Measurements from ENCODE around the gene ATG3. TPM values are rescaled to one million over a fixed set of nuclear protein-coding genes. Genes with fewer than 3 reads are reported as not detected.

Gene ATG3
- total RNA-seq: 10 to 100 TPM; 25.1 to 47.9 (median 44.6) TPM

- peak within 1 kb of the TSS; percentile 94 to 98 for H3K27ac ChIP-seq
- peak in 1 of 4 experiments; percentile 14 for TF ChIP-seq CTCF (IDR thresholded peaks at IDR 0.05)
- peak; percentile 54 to 80 for TF ChIP-seq POLR2A (IDR thresholded peaks at IDR 0.05)
- intact Hi-C loops (cut with DNase I; ENCODE audit: low total_unique reads): no loop called here
- no peaks in the 10 kb centered on the region for H3K27me3 ChIP-seq
- DNase-seq: peak; percentile 98 to 99
- H3K4me1 ChIP-seq: peaks cover 0 to 8% of the 10 kb centered on the region in 2 donors
- H3K9me3 ChIP-seq: no peaks in the 10 kb centered on the region
- no peaks in the 10 kb centered on the region for H3K36me3 ChIP-seq
- peak within 1 kb of the TSS; percentile 76 to 89 for H3K4me3 ChIP-seq
These were observed at the start of gene ATG3, which contains the start of gene SLC35A5 for GRCh38 chr3:112561734-112562529. TSS of gene ATG3 (minus strand) at chr3:112561962. CDS start at chr3:112561528, 434 bp downstream. TSS of gene SLC35A5 (plus strand) at chr3:112562045. CDS start at chr3:112563404, 1,359 bp downstream.

GRCh38 chr3:112610121-112610520 lies 48.4 kb upstream of the ATG3 start:
- Histone ChIP-seq H3K27me3 (no peaks in the 10 kb centered on the region), H3K27ac (no peak overlapping the region), H3K4me3 (no peak overlapping the region), H3K4me1 (no peaks in the 10 kb centered on the region), H3K36me3 (no peaks in the 10 kb centered on the region), H3K9me3 (no peaks in the 10 kb centered on the region)
- no peak for TF ChIP-seq POLR2A (IDR thresholded peaks at IDR 0.05)
- no peak for TF ChIP-seq CTCF (IDR thresholded peaks at IDR 0.05)
- DNase-seq: no peak
- intact Hi-C loops (cut with DNase I; ENCODE audit: low total_unique reads): no loop called here

- Histone ChIP-seq H3K36me3 (no peaks in the 10 kb centered on the region), H3K27ac (no peak overlapping the region)
- intact Hi-C loops (cut with DNase I; ENCODE audit: low total_unique reads): no loop called here
These were observed 46.1 kb upstream of the ATG3 start for GRCh38 chr3:112607863-112608262.

GRCh38 chr3:112606098-112606497 lies 44.3 kb upstream of the ATG3 start:
- no peaks in the 10 kb centered on the region for H3K9me3 ChIP-seq
- TF ChIP-seq CTCF (IDR thresholded peaks at IDR 0.05) (no peak), POLR2A (IDR thresholded peaks at IDR 0.05) (no peak)
- H3K4me3 ChIP-seq: no peak overlapping the region
- no peaks in the 10 kb centered on the region for H3K36me3 ChIP-seq
- no peak overlapping the region for H3K27ac ChIP-seq
- H3K4me1 ChIP-seq: no peaks in the 10 kb centered on the region
- intact Hi-C loops (cut with DNase I; ENCODE audit: low total_unique reads): no loop called here
- H3K27me3 ChIP-seq: no peaks in the 10 kb centered on the region
- DNase-seq: no peak

More at GRCh38 chr3:112607863-112608262, 46.1 kb upstream of the ATG3 start:
- H3K27me3 ChIP-seq: no peaks in the 10 kb centered on the region
- no peak for DNase-seq
- no peaks in the 10 kb centered on the region for H3K9me3 ChIP-seq
- no peaks in the 10 kb centered on the region for H3K4me1 ChIP-seq
- no peak overlapping the region for H3K4me3 ChIP-seq
- no peak for TF ChIP-seq POLR2A (IDR thresholded peaks at IDR 0.05)
- no peak for TF ChIP-seq CTCF (IDR thresholded peaks at IDR 0.05)

- intact Hi-C loops (cut with DNase I; ENCODE audit: low total_unique reads): no loop called here
- TF ChIP-seq POLR2A (IDR thresholded peaks at IDR 0.05) (no peak), CTCF (IDR thresholded peaks at IDR 0.05) (no peak)
- H3K27ac ChIP-seq: peak overlapping the region in 1 of 2 donors; percentile 20
These were observed 43.5 kb upstream of the ATG3 start for GRCh38 chr3:112605285-112605684.

More at GRCh38 chr3:112605285-112605684, 43.5 kb upstream of the ATG3 start:
- Histone ChIP-seq H3K4me3 (no peak overlapping the region), H3K27me3 (no peaks in the 10 kb centered on the region), H3K4me1 (no peaks in the 10 kb centered on the region), H3K9me3 (no peaks in the 10 kb centered on the region), H3K36me3 (no peaks in the 10 kb centered on the region)
- no peak for DNase-seq
